Measurements from ENCODE around the gene PPIL1. TPM values are rescaled to one million over a fixed set of nuclear protein-coding genes. Genes with fewer than 3 reads are reported as not detected.

PPIL1 gene
- polyA plus RNA-seq, 1 donor from 2014 or later: 104 TPM

- Histone ChIP-seq H3K79me2 (replicated peaks; ENCODE audit: insufficient read depth, low read length) (no peaks in the 10 kb centered on the region), H3K9me2 (ENCODE audit: insufficient read depth, low read length) (no peaks in the 10 kb centered on the region), H2AFZ (ENCODE audit: low read depth, low read length) (no peak overlapping the region), H3K27me3 (ENCODE audit: insufficient read depth, low read depth, low read length) (no peaks in the 10 kb centered on the region), H3K9ac (ENCODE audit: low read length) (no peak overlapping the region), H3K36me3 (ENCODE audit: insufficient read depth, low read length) (no peaks in the 10 kb centered on the region), H3K4me2 (ENCODE audit: low read length) (no peak overlapping the region), H4K20me1 (ENCODE audit: insufficient read depth) (no peaks in the 10 kb centered on the region), H3K4me3 (ENCODE audit: low read length) (no peak overlapping the region), H3K27ac (ENCODE audit: low read length) (no peak overlapping the region), H3F3A (ENCODE audit: insufficient read depth, low read length, poor library complexity, severe bottlenecking) (no peaks in the 10 kb centered on the region), H3K9me3 (ENCODE audit: low read length) (no peaks in the 10 kb centered on the region)
- TF ChIP-seq POLR2AphosphoS5 (IDR thresholded peaks at IDR 0.05): no peak
- TF ChIP-seq, protein P1, sequence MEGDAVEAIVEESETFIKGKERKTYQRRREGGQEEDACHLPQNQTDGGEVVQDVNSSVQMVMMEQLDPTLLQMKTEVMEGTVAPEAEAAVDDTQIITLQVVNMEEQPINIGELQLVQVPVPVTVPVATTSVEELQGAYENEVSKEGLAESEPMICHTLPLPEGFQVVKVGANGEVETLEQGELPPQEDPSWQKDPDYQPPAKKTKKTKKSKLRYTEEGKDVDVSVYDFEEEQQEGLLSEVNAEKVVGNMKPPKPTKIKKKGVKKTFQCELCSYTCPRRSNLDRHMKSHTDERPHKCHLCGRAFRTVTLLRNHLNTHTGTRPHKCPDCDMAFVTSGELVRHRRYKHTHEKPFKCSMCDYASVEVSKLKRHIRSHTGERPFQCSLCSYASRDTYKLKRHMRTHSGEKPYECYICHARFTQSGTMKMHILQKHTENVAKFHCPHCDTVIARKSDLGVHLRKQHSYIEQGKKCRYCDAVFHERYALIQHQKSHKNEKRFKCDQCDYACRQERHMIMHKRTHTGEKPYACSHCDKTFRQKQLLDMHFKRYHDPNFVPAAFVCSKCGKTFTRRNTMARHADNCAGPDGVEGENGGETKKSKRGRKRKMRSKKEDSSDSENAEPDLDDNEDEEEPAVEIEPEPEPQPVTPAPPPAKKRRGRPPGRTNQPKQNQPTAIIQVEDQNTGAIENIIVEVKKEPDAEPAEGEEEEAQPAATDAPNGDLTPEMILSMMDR (IDR thresholded peaks at IDR 0.05; ENCODE audit: poor library complexity, severe bottlenecking): no peak
- TF ChIP-seq TAF1 (IDR thresholded peaks at IDR 0.05; ENCODE audit: low read depth): no peak
- TF ChIP-seq RAD21 (conservative IDR thresholded peaks at IDR 0.05): no peak
- TF ChIP-seq EZH2 (IDR thresholded peaks at IDR 0.05; ENCODE audit: borderline replicate concordance, insufficient read depth, low read length, poor library complexity, severe bottlenecking): no peak
- TF ChIP-seq, protein P2, sequence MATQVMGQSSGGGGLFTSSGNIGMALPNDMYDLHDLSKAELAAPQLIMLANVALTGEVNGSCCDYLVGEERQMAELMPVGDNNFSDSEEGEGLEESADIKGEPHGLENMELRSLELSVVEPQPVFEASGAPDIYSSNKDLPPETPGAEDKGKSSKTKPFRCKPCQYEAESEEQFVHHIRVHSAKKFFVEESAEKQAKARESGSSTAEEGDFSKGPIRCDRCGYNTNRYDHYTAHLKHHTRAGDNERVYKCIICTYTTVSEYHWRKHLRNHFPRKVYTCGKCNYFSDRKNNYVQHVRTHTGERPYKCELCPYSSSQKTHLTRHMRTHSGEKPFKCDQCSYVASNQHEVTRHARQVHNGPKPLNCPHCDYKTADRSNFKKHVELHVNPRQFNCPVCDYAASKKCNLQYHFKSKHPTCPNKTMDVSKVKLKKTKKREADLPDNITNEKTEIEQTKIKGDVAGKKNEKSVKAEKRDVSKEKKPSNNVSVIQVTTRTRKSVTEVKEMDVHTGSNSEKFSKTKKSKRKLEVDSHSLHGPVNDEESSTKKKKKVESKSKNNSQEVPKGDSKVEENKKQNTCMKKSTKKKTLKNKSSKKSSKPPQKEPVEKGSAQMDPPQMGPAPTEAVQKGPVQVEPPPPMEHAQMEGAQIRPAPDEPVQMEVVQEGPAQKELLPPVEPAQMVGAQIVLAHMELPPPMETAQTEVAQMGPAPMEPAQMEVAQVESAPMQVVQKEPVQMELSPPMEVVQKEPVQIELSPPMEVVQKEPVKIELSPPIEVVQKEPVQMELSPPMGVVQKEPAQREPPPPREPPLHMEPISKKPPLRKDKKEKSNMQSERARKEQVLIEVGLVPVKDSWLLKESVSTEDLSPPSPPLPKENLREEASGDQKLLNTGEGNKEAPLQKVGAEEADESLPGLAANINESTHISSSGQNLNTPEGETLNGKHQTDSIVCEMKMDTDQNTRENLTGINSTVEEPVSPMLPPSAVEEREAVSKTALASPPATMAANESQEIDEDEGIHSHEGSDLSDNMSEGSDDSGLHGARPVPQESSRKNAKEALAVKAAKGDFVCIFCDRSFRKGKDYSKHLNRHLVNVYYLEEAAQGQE (IDR thresholded peaks at IDR 0.05; ENCODE audit: borderline replicate concordance): no peak
- TF ChIP-seq MXI1 (conservative IDR thresholded peaks at IDR 0.05; ENCODE audit: poor library complexity, severe bottlenecking): no peak
- no peak for TF ChIP-seq SMC3 (conservative IDR thresholded peaks at IDR 0.05; ENCODE audit: poor library complexity)
These were observed 24.6 kb downstream of the PPIL1 start for GRCh38 chr6:36850021-36850420.

GRCh38 chr6:36848658-36849441, 25.8 kb downstream of the PPIL1 start:
- Histone ChIP-seq H3K27ac (ENCODE audit: low read length) (peak overlapping the region; percentile 53), H3F3A (ENCODE audit: insufficient read depth, low read length, poor library complexity, severe bottlenecking) (no peaks in the 10 kb centered on the region), H3K9me2 (ENCODE audit: insufficient read depth, low read length) (no peaks in the 10 kb centered on the region), H3K9ac (ENCODE audit: low read length) (peak overlapping the region; percentile 51), H3K4me3 (ENCODE audit: low read length) (peak overlapping the region; percentile 54), H3K27me3 (ENCODE audit: insufficient read depth, low read depth, low read length) (no peaks in the 10 kb centered on the region), H2AFZ (ENCODE audit: low read depth, low read length) (peak overlapping the region; percentile 11), H3K9me3 (ENCODE audit: low read length) (no peaks in the 10 kb centered on the region), H4K20me1 (ENCODE audit: insufficient read depth) (no peaks in the 10 kb centered on the region), H3K36me3 (ENCODE audit: insufficient read depth, low read length) (no peaks in the 10 kb centered on the region), H3K79me2 (replicated peaks; ENCODE audit: insufficient read depth, low read length) (no peaks in the 10 kb centered on the region), H3K4me2 (ENCODE audit: low read length) (peak overlapping the region; percentile 2)
- TF ChIP-seq POLR2AphosphoS5 (IDR thresholded peaks at IDR 0.05) (peak; percentile 39), TAF1 (IDR thresholded peaks at IDR 0.05; ENCODE audit: low read depth) (peak; percentile 55), SMC3 (conservative IDR thresholded peaks at IDR 0.05; ENCODE audit: poor library complexity) (peak; percentile 49), EZH2 (IDR thresholded peaks at IDR 0.05; ENCODE audit: borderline replicate concordance, insufficient read depth, low read length, poor library complexity, severe bottlenecking) (no peak), EP300 (conservative IDR thresholded peaks at IDR 0.05; ENCODE audit: poor library complexity, severe bottlenecking) (peak; percentile 34), MXI1 (conservative IDR thresholded peaks at IDR 0.05; ENCODE audit: poor library complexity, severe bottlenecking) (peak; percentile 33), RAD21 (conservative IDR thresholded peaks at IDR 0.05) (peak; percentile 8)
- TF ChIP-seq, protein P1 (IDR thresholded peaks at IDR 0.05; ENCODE audit: poor library complexity, severe bottlenecking): no peak
- TF ChIP-seq, protein P2 (IDR thresholded peaks at IDR 0.05; ENCODE audit: borderline replicate concordance): peak; percentile 39

Data from neural cell (in vitro differentiated cells).